Measurements from ENCODE around the gene FGD3. TPM values are rescaled to one million over a fixed set of nuclear protein-coding genes. Genes with fewer than 3 reads are reported as not detected.

The FGD3 gene
- total RNA-seq, 1 donor from 2014 or later, result 19.9 TPM

GRCh38 chr9:93007529-93008058, 60.3 kb downstream of the FGD3 start:
- peak; percentile 49 to 69 for DNase-seq (ENCODE audit: extremely low spot score in 2 of 2)
- Histone ChIP-seq H3K4me3 (no peak overlapping the region), H3K36me3 (no peaks in the 10 kb centered on the region), H3K27me3 (no peaks in the 10 kb centered on the region), H3K9me3 (no peaks in the 10 kb centered on the region), H3K4me1 (no peaks in the 10 kb centered on the region), H3K27ac (no peak overlapping the region)
- intact Hi-C loops (cut with DNase I), result no loop called here
- TF ChIP-seq POLR2AphosphoS5 (IDR thresholded peaks at IDR 0.05; ENCODE audit: insufficient read depth in 1 of 2, low read depth in 1 of 2) (no peak), POLR2A (IDR thresholded peaks at IDR 0.05) (no peak), CTCF (IDR thresholded peaks at IDR 0.05) (no peak)

DNA sequence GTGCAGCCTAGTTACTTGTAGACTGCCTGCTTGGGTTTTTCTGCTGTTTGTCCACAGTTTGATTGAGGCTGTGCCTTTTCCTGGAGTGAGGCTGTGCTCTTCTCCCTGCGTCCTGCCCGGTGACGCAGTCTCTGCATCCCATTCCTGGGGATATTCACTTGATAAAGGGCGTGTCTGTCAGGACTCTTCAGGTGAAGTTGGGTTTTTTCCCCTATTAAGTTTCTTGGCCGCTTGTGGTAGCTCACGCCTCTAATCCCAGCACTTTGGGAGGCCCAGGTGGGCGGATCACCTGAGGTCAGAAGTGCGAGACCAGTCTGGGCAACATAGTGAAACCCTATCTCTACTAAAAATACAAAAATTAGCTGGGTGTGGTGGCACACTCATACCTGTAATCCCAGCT, 61.1 kb downstream of the FGD3 start:
- no peaks in the 10 kb centered on the region for H3K4me1 ChIP-seq
- no peaks in the 10 kb centered on the region for H3K9me3 ChIP-seq
- TF ChIP-seq POLR2A (IDR thresholded peaks at IDR 0.05) (no peak), POLR2AphosphoS5 (IDR thresholded peaks at IDR 0.05; ENCODE audit: insufficient read depth in 1 of 2, low read depth in 1 of 2) (no peak), CTCF (IDR thresholded peaks at IDR 0.05) (no peak)
- no peak overlapping the region for H3K27ac ChIP-seq
- intact Hi-C loops (cut with DNase I), result no loop called here
- no peak overlapping the region for H3K4me3 ChIP-seq
- H3K36me3 ChIP-seq, result no peaks in the 10 kb centered on the region
- DNase-seq (ENCODE audit: extremely low spot score in 2 of 2), result peak; percentile 18 to 37
- no peaks in the 10 kb centered on the region for H3K27me3 ChIP-seq

DNA sequence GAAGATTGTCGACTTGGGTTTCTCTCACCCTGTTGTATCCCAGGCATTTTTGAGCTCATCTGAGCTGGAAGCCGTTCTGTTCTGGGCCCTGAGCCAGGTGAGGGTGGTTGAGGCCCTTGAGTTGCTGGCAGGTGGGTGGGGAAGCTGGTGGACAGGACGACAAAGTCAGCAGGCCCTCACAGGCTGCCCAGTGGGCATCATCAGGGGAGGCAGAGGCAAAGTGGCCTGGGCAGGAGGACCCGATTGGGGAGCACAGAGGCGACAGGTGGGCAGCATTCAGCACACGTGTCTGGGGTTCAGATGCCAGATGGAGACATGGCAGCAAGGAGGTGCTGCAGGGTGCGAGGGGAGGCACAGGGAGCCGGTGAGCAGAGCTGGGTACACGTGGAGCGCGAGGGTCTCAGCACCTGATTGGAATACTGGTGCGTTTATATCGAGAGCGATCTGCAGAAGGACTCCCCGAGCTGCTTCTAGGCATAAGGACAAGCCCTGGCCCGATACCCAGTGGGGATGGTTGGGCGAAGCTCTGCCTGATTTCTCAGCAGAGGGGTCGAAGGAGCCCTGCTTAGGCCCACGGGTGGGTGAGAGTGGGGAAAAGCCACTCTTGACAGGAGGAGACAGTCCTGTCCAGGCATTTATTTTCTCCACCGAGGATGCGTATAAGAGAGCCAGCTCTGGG, 62.2 kb downstream of the FGD3 start:
- no peak overlapping the region for H3K4me3 ChIP-seq
- no peak for TF ChIP-seq POLR2AphosphoS5 (IDR thresholded peaks at IDR 0.05; ENCODE audit: insufficient read depth in 1 of 2, low read depth in 1 of 2)
- TF ChIP-seq POLR2A (IDR thresholded peaks at IDR 0.05), result no peak
- TF ChIP-seq CTCF (IDR thresholded peaks at IDR 0.05), result no peak
- no peak overlapping the region for H3K27ac ChIP-seq
- H3K9me3 ChIP-seq, result no peaks in the 10 kb centered on the region
- H3K27me3 ChIP-seq, result no peaks in the 10 kb centered on the region
- no peaks in the 10 kb centered on the region for H3K36me3 ChIP-seq
- no peak for DNase-seq (ENCODE audit: extremely low spot score in 2 of 2)
- intact Hi-C loops (cut with DNase I), result no loop called here
- H3K4me1 ChIP-seq, result no peaks in the 10 kb centered on the region

DNA sequence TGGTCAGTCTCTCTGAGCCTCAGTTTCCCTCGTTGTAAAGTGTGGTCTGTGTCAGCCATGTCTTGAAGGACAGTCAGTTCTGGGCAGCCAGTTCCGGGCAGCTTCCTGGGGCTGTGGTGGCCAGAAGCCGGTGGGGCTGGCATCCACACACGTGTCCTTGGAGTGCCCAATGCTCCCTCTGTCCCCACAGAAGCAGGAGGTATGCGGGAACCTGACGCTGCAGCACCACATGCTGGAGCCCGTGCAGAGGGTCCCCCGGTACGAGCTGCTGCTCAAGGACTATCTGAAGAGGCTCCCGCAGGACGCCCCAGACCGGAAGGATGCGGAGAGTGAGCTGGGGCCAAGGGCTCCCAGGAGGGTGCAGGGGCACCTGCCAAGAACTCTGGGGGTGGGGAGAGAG, 62.7 kb downstream of the FGD3 start:
- no peak for DNase-seq (ENCODE audit: extremely low spot score in 2 of 2)
- H3K9me3 ChIP-seq, result no peaks in the 10 kb centered on the region
- no peaks in the 10 kb centered on the region for H3K27me3 ChIP-seq
- H3K36me3 ChIP-seq, result no peaks in the 10 kb centered on the region
- H3K4me1 ChIP-seq, result no peaks in the 10 kb centered on the region
- no peak overlapping the region for H3K4me3 ChIP-seq
- no peak for TF ChIP-seq POLR2AphosphoS5 (IDR thresholded peaks at IDR 0.05; ENCODE audit: insufficient read depth in 1 of 2, low read depth in 1 of 2)
- no peak for TF ChIP-seq POLR2A (IDR thresholded peaks at IDR 0.05)
- TF ChIP-seq CTCF (IDR thresholded peaks at IDR 0.05), result no peak
- no peak overlapping the region for H3K27ac ChIP-seq
- intact Hi-C loops (cut with DNase I), result no loop called here

GRCh38 chr9:93010704-93011103, 63.4 kb downstream of the FGD3 start:
- Histone ChIP-seq H3K4me1 (no peaks in the 10 kb centered on the region), H3K27me3 (no peaks in the 10 kb centered on the region), H3K27ac (no peak overlapping the region), H3K36me3 (no peaks in the 10 kb centered on the region), H3K4me3 (no peak overlapping the region), H3K9me3 (no peaks in the 10 kb centered on the region)
- intact Hi-C loops (cut with DNase I), result no loop called here
- no peak for DNase-seq (ENCODE audit: extremely low spot score in 2 of 2)
- TF ChIP-seq POLR2AphosphoS5 (IDR thresholded peaks at IDR 0.05; ENCODE audit: insufficient read depth in 1 of 2, low read depth in 1 of 2) (no peak), POLR2A (IDR thresholded peaks at IDR 0.05) (no peak), CTCF (IDR thresholded peaks at IDR 0.05) (no peak)

All from vagina (tissue), 2 donors.